Measurements from ENCODE around the gene TMC1. TPM values are rescaled to one million over a fixed set of nuclear protein-coding genes. Genes with fewer than 3 reads are reported as not detected.
"Not testable (repeated sequence)": the region's sequence is repeated elsewhere in the genome, so short reads cannot be mapped to it uniquely, and the experiment has no call there.

Gene TMC1
- total RNA-seq, 1 donor from 2014 or later, result not detected

- H3K27ac Mint-ChIP-seq (ENCODE audit: unreplicated experiment), result no peak overlapping the region
- H3K9me3 Mint-ChIP-seq (ENCODE audit: low read depth), result peaks cover 3% of the 10 kb centered on the region
- peak; percentile 91 for TF ChIP-seq CTCF (IDR thresholded peaks at IDR 0.05)
- no peak overlapping the region for H3K4me3 Mint-ChIP-seq (ENCODE audit: unreplicated experiment)
- H3K27me3 Mint-ChIP-seq (ENCODE audit: low read depth), result peaks cover 2% of the 10 kb centered on the region
- peaks cover 4% of the 10 kb centered on the region for H3K4me1 Mint-ChIP-seq (ENCODE audit: low read depth)
- no peaks in the 10 kb centered on the region for H3K36me3 Mint-ChIP-seq (ENCODE audit: low read depth)
- DNase-seq (ENCODE audit: low spot score), result no peak
Measured at GRCh38 chr9:72856972-72857623, 335.7 kb downstream of the TMC1 start.

- H3K9me3 Mint-ChIP-seq (ENCODE audit: low read depth), result peaks cover 3% of the 10 kb centered on the region
- no peak for DNase-seq (ENCODE audit: low spot score)
- H3K4me3 Mint-ChIP-seq (ENCODE audit: unreplicated experiment), result no peak overlapping the region
- no peak for TF ChIP-seq CTCF (IDR thresholded peaks at IDR 0.05)
- no peaks in the 10 kb centered on the region for H3K36me3 Mint-ChIP-seq (ENCODE audit: low read depth)
- H3K27ac Mint-ChIP-seq (ENCODE audit: unreplicated experiment), result no peak overlapping the region
- peaks cover 4% of the 10 kb centered on the region for H3K4me1 Mint-ChIP-seq (ENCODE audit: low read depth)
- peaks cover 2% of the 10 kb centered on the region for H3K27me3 Mint-ChIP-seq (ENCODE audit: low read depth)
Measured at GRCh38 chr9:72857624-72857996, 336.2 kb downstream of the TMC1 start.

GRCh38 chr9:72858089-72858912 lies 336.9 kb downstream of the TMC1 start:
- H3K27ac Mint-ChIP-seq (ENCODE audit: unreplicated experiment), result no peak overlapping the region
- peaks cover 4% of the 10 kb centered on the region for H3K4me1 Mint-ChIP-seq (ENCODE audit: low read depth)
- peaks cover 2% of the 10 kb centered on the region for H3K27me3 Mint-ChIP-seq (ENCODE audit: low read depth)
- H3K9me3 Mint-ChIP-seq (ENCODE audit: low read depth), result peaks cover 3% of the 10 kb centered on the region
- TF ChIP-seq CTCF (IDR thresholded peaks at IDR 0.05), result no peak
- DNase-seq (ENCODE audit: low spot score), result no peak
- no peak overlapping the region for H3K4me3 Mint-ChIP-seq (ENCODE audit: unreplicated experiment)
- no peaks in the 10 kb centered on the region for H3K36me3 Mint-ChIP-seq (ENCODE audit: low read depth)

- not testable (repeated sequence) for H3K4me1 Mint-ChIP-seq (ENCODE audit: low read depth); H3K4me3 Mint-ChIP-seq (ENCODE audit: unreplicated experiment); H3K9me3 Mint-ChIP-seq (ENCODE audit: low read depth); H3K27me3 Mint-ChIP-seq (ENCODE audit: low read depth); H3K27ac Mint-ChIP-seq (ENCODE audit: unreplicated experiment); H3K36me3 Mint-ChIP-seq (ENCODE audit: low read depth); DNase-seq (ENCODE audit: low spot score)
Measured at GRCh38 chr9:72862788-72863187, 341.4 kb downstream of the TMC1 start.

- Mint-ChIP-seq H3K4me3 (ENCODE audit: unreplicated experiment) (no peak overlapping the region), H3K27me3 (ENCODE audit: low read depth) (peaks cover 2% of the 10 kb centered on the region), H3K9me3 (ENCODE audit: low read depth) (peaks cover 6% of the 10 kb centered on the region), H3K36me3 (ENCODE audit: low read depth) (no peaks in the 10 kb centered on the region), H3K27ac (ENCODE audit: unreplicated experiment) (no peak overlapping the region), H3K4me1 (ENCODE audit: low read depth) (no peaks in the 10 kb centered on the region)
- DNase-seq (ENCODE audit: low spot score), result no peak
- no peak for TF ChIP-seq CTCF (IDR thresholded peaks at IDR 0.05)
Measured at GRCh38 chr9:72863456-72864094, 342.2 kb downstream of the TMC1 start.

All from chondrocyte (in vitro differentiated cells).